ENCODE data around the gene CYSLTR2. TPM values are rescaled to one million over a fixed set of nuclear protein-coding genes. Genes with fewer than 3 reads are reported as not detected.

The CYSLTR2 gene
- total and polyA plus RNA-seq, 2 of the 8 experiments (the other 6 are each of a cell fraction or from before 2014, with no cell fraction given), result not detected

DNA sequence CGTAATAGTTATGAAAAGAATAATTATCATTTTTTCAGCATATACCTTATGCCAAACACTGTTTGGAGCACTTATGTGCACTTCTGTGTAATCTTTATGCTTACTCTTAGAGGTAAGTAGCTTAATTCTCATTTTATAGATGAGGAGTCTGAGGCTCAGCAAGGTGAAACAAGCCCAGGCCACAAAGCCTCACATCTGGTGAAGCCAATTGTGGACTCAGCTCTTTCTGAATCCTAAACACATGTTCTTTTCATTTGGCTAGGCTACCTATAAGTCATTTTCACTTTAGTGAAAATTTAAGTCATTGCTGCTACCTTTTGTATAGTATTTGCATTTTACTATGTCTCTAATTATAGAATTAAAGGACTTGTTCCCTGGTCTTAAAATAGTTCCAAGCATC lies 84.0 kb downstream of the CYSLTR2 start:
- H3K4ac ChIP-seq (replicated peaks; ENCODE audit: insufficient read length, low read depth, low read length), result no peak overlapping the region
- H2AK5ac ChIP-seq (ENCODE audit: low read depth, low read length), result no peak overlapping the region

More for the DNA sequence above, 84.0 kb downstream of the CYSLTR2 start:
- H2BK15ac ChIP-seq (ENCODE audit: low read length), result no peak overlapping the region
- H3K4me1 ChIP-seq (replicated peaks in 1 of 4; ENCODE audit: control insufficient read depth in 3 of 4, insufficient read depth in 4 of 4, low read length in 3 of 4), result peaks cover 0 to 5% (median under 1%) of the 10 kb centered on the region in 4 experiments; a peak in 2 of 7 replicates
- H3K79me1 ChIP-seq (ENCODE audit: low read depth, low read length), result no peaks in the 10 kb centered on the region
- no peaks in the 10 kb centered on the region for H3K9me3 ChIP-seq (ENCODE audit: insufficient read depth in 2 of 2, low read depth in 1 of 2, low read length in 1 of 2)
- H2BK20ac ChIP-seq (ENCODE audit: low read length), result no peak overlapping the region
- no peaks in the 10 kb centered on the region for H3K27me3 ChIP-seq (replicated peaks in 1 of 4; ENCODE audit: control insufficient read depth in 3 of 4, extremely low read depth in 1 of 4, insufficient read depth in 3 of 4, low read length in 3 of 4)
- H4K8ac ChIP-seq (ENCODE audit: extremely low read depth, insufficient read depth, low read length), result no peak overlapping the region
- 75% methylated on average over 1 of the region's 1 CpG; no CpG with 5 or more reads in 1 of the 2 experiments for WGBS, 2 experiments (ENCODE audit: extremely low coverage in 1 of 2, insufficient coverage in 1 of 2, insufficient read length in 1 of 2, insufficient replicate concordance in 2 of 2, low coverage in 1 of 2, low lambda C conversion rate in 2 of 2, missing lambda C conversion rate in 1 of 2)
- H3K56ac ChIP-seq (replicated peaks; ENCODE audit: insufficient read length, low read depth, low read length), result no peak overlapping the region
- no peaks in the 10 kb centered on the region for H3K79me2 ChIP-seq (ENCODE audit: control insufficient read depth in 1 of 2, insufficient read depth in 2 of 2, low read length in 2 of 2)
- no peak overlapping the region for H2BK12ac ChIP-seq (ENCODE audit: low read depth, low read length)
- no peak for FAIRE-seq
- no peak overlapping the region for H4K91ac ChIP-seq (replicated peaks; ENCODE audit: insufficient read length, low read length)
- no peak overlapping the region for H3K4me2 ChIP-seq (ENCODE audit: insufficient read depth in 1 of 2, low read depth in 2 of 2, low read length in 2 of 2)
- H2AFZ ChIP-seq (ENCODE audit: low read length), result no peak overlapping the region
- no peak overlapping the region for H3K23ac ChIP-seq (ENCODE audit: insufficient read length)
- no peaks in the 10 kb centered on the region for H3K36me3 ChIP-seq (ENCODE audit: control insufficient read depth in 2 of 4, insufficient read depth in 4 of 4, low read length in 3 of 4)
- ChIA-PET CTCF (ENCODE audit: partially characterized antibody) (interaction anchor here (1.5 to 9.0 kb wide), 5 partner anchors 13 to 403 kb away, joined by 3 to 48 read pairs (median 5); no protein-coding TSS in a partner anchor), POLR2A (ENCODE audit: partially characterized antibody) (no interaction called here)
- H3K14ac ChIP-seq (ENCODE audit: insufficient read length), result no peak overlapping the region
- H3K4me3 ChIP-seq (ENCODE audit: extremely low read depth in 1 of 4, insufficient read depth in 2 of 4, low read depth in 3 of 4, low read length in 4 of 4), result no peak overlapping the region
- no peak overlapping the region for H2BK120ac ChIP-seq (replicated peaks; ENCODE audit: low read depth, low read length)
- no peak for DNase-seq (ENCODE audit: low read depth in 1 of 2, low spot score in 2 of 2)
- H4K5ac ChIP-seq (ENCODE audit: insufficient read length, low read depth, low read length), result no peak overlapping the region
- H2BK5ac ChIP-seq (ENCODE audit: low read depth, low read length), result no peak overlapping the region
- H4K20me1 ChIP-seq (replicated peaks in 1 of 2; ENCODE audit: control insufficient read depth in 1 of 2, insufficient read depth in 2 of 2, low read length in 2 of 2), result no peaks in the 10 kb centered on the region
- no peaks in the 10 kb centered on the region for H3K23me2 ChIP-seq (ENCODE audit: low read depth, low read length)
- TF ChIP-seq SRF (IDR thresholded peaks at IDR 0.05; ENCODE audit: low read depth, low read length) (no peak), MAFK (IDR thresholded peaks at IDR 0.05; ENCODE audit: low read depth, low read length) (no peak), CTBP2 (IDR thresholded peaks at IDR 0.05; ENCODE audit: borderline replicate concordance, insufficient read depth, insufficient read length, low read length) (no peak), GTF2F1 (IDR thresholded peaks at IDR 0.05; ENCODE audit: borderline replicate concordance, low read depth, low read length) (no peak), YY1 (IDR thresholded peaks at IDR 0.05; ENCODE audit: low read depth, low read length) (no peak), CBX8 (IDR thresholded peaks at IDR 0.05; ENCODE audit: borderline replicate concordance, low read depth, low read length) (no peak), SIN3A (conservative IDR thresholded peaks at IDR 0.05 in 1 of 2, IDR thresholded peaks at IDR 0.05 in 1 of 2; ENCODE audit: low read depth in 1 of 2, low read length in 2 of 2) (no peak)
- TF ChIP-seq, protein P1, sequence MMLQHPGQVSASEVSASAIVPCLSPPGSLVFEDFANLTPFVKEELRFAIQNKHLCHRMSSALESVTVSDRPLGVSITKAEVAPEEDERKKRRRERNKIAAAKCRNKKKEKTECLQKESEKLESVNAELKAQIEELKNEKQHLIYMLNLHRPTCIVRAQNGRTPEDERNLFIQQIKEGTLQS (IDR thresholded peaks at IDR 0.05; ENCODE audit: insufficient read depth, low read depth, low read length), result no peak
- no peak overlapping the region for H3K27ac ChIP-seq (ENCODE audit: low read depth, low read length)
- no peak overlapping the region for H3K18ac ChIP-seq (ENCODE audit: extremely low read depth, low read length)
- no peak overlapping the region for H3K9ac ChIP-seq (replicated peaks in 1 of 4; ENCODE audit: extremely low read depth in 1 of 4, low read depth in 3 of 4, low read length in 3 of 4)
